ENCODE data around the gene ERN1.

- TF ChIP-seq GATA3 (IDR thresholded peaks at IDR 0.05; ENCODE audit: low read depth, low read length): no peak
- TF ChIP-seq GATA2 (IDR thresholded peaks at IDR 0.05; ENCODE audit: low read depth, low read length): no peak
Measured at GRCh38 chr17:64135000-64135399, 5.1 kb upstream of the ERN1 start.

Measured in SH-SY5Y (cell line).